HG03280 (cell line): Measurements from ENCODE around the gene SRGAP1.
"Not testable (repeated sequence)": the region's sequence is repeated elsewhere in the genome, so short reads cannot be mapped to it uniquely, and the experiment has no call there.

Source experiments
- ATAC-seq: cut with Tn5 transposase; IDR thresholded peaks from one replicate; pipeline ENCODE4 v1.9.1; 2021; ENCODE audit warnings: mild to moderate bottlenecking, moderate library complexity; ENCODE audit not compliant: unreplicated experiment

SRGAP1 gene

GRCh38 chr12:64142382-64142781 lies 297.9 kb downstream of the SRGAP1 start:
- no peak for ATAC-seq

GRCh38 chr12:64142784-64143183 lies 298.3 kb downstream of the SRGAP1 start:
- ATAC-seq, result no peak

- ATAC-seq, result no peak
Measured at GRCh38 chr12:64145226-64145625, 300.7 kb downstream of the SRGAP1 start.

- no peak for ATAC-seq
Measured at GRCh38 chr12:64147011-64147631, 302.6 kb downstream of the SRGAP1 start.

GRCh38 chr12:64147875-64148274 lies 303.4 kb downstream of the SRGAP1 start:
- ATAC-seq, result no peak

- ATAC-seq, result no peak
Measured at GRCh38 chr12:64154677-64155076, 310.2 kb downstream of the SRGAP1 start.

- no peak for ATAC-seq
Measured at GRCh38 chr12:64157110-64157509, 312.6 kb downstream of the SRGAP1 start.

GRCh38 chr12:64160021-64160710 lies 315.7 kb downstream of the SRGAP1 start:
- no peak for ATAC-seq

- ATAC-seq, result no peak
Measured at GRCh38 chr12:64160711-64161060, 316.2 kb downstream of the SRGAP1 start.

GRCh38 chr12:64166606-64167005 lies 322.1 kb downstream of the SRGAP1 start:
- not testable (repeated sequence) for ATAC-seq

GRCh38 chr12:64167041-64167440 lies 322.5 kb downstream of the SRGAP1 start:
- not testable (repeated sequence) for ATAC-seq

- no peak for ATAC-seq
Measured at GRCh38 chr12:64170024-64170423, 325.5 kb downstream of the SRGAP1 start.

GRCh38 chr12:64170730-64171129 lies 326.2 kb downstream of the SRGAP1 start:
- no peak for ATAC-seq

GRCh38 chr12:64171715-64172114 lies 327.2 kb downstream of the SRGAP1 start:
- ATAC-seq, result no peak

- ATAC-seq, result no peak
Measured at GRCh38 chr12:64172143-64172970, 327.9 kb downstream of the SRGAP1 start.

GRCh38 chr12:64173456-64173855 lies 329.0 kb downstream of the SRGAP1 start:
- ATAC-seq, result no peak

- ATAC-seq, result no peak
Measured at GRCh38 chr12:64175254-64175945, 330.9 kb downstream of the SRGAP1 start.

- ATAC-seq, result no peak
Measured at GRCh38 chr12:64177001-64177400, 332.5 kb downstream of the SRGAP1 start.

GRCh38 chr12:64178122-64178521 lies 333.6 kb downstream of the SRGAP1 start:
- ATAC-seq, result no peak

GRCh38 chr12:64180951-64181350 lies 336.5 kb downstream of the SRGAP1 start:
- no peak for ATAC-seq
